HG02938 (cell line): Measurements from ENCODE around the gene ERVK3-1.
A peak's percentile ranks its signal among the peaks of the same experiment; 100 is the strongest.
"Not testable (repeated sequence)": the region's sequence is repeated elsewhere in the genome, so short reads cannot be mapped to it uniquely, and the experiment has no call there.

Experiments
- ATAC-seq: cut with Tn5 transposase; IDR thresholded peaks from one replicate; pipeline ENCODE4 v1.9.1; 2021; ENCODE audit warnings: mild to moderate bottlenecking, moderate library complexity; ENCODE audit not compliant: unreplicated experiment

Gene ERVK3-1, protein sequence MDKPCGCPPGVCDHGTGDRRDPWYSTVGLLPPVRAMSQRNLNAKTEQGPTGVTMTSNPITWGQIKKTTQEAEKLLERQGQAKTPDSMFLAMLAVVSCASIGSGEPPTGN

GRCh38 chr19:58305065-58305931 is at the start of gene ERVK3-1:
Gene ERVK3-1 (plus strand): TSS chr19:58305377. CDS start chr19:58312169, 6,792 bp downstream.
- peak; percentile 97 for ATAC-seq

DNA sequence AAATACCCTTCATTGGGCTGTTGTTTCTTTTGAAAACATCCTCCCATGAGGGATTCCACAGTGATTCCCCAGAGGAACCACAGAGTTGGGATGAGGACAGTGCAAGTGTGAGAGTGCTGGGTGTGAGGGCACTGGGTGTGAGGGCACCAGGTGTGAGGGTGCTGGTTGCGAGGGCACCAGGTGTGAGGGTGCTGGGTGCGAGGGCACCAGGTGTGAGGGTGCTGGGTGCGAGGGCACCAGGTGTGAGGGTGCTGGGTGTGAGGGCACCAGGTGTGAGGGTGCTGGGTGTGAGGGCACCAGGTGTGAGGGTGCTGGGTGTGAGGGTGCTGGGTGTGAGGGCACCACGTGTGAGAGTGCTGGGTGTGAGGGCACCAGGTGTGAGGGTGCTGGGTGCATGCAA is 46.9 kb upstream of the ERVK3-1 start:
- ATAC-seq, result not testable (repeated sequence)

DNA sequence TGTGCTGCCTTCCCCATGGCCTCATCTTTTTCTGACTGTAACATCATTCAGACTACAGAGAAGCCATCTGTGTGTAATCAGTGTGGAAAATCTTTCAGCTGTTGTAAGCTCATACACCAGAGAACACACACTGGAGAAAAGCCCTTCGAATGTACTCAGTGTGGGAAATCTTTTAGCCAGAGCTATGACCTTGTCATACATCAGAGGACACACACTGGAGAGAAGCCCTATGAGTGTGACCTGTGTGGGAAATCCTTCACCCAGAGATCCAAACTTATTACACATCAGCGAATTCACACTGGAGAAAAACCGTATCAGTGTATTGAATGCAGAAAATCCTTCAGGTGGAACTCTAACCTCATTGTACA is 43.6 kb upstream of the ERVK3-1 start:
- ATAC-seq, result no peak

- ATAC-seq, result no peak
Observed at GRCh38 chr19:58261968-58262921, 42.9 kb upstream of the ERVK3-1 start.

GRCh38 chr19:58262922-58263296 is 42.3 kb upstream of the ERVK3-1 start:
- no peak for ATAC-seq

DNA sequence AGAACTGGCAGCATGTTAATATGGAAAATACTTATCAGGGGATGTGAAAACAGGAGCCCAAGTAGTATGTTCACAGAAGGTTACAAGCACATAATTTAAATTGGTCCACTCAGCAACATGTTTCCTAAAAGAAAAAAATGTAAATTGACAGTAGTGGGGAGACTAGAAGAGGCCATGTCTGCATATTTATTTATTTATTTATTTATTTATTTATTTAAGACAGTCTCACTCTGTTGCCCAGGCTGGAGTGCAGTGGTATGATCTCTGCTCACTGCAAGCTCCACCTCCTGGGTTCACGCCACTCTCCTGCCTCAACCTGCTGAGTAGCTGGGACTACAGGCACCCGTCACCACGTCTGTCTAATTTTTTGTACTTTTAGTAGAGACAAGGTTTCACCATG is 40.1 kb upstream of the ERVK3-1 start:
- ATAC-seq, result no peak

- no peak for ATAC-seq
Observed at GRCh38 chr19:58268344-58268743, 36.8 kb upstream of the ERVK3-1 start.

GRCh38 chr19:58274771-58275201 is 30.4 kb upstream of the ERVK3-1 start:
- ATAC-seq, result no peak

GRCh38 chr19:58275564-58275963 is 29.6 kb upstream of the ERVK3-1 start:
- ATAC-seq, result no peak

GRCh38 chr19:58277197-58277596 is 28.0 kb upstream of the ERVK3-1 start:
- ATAC-seq, result no peak

- ATAC-seq, result no peak
Observed at GRCh38 chr19:58277748-58278540, 27.2 kb upstream of the ERVK3-1 start.

DNA sequence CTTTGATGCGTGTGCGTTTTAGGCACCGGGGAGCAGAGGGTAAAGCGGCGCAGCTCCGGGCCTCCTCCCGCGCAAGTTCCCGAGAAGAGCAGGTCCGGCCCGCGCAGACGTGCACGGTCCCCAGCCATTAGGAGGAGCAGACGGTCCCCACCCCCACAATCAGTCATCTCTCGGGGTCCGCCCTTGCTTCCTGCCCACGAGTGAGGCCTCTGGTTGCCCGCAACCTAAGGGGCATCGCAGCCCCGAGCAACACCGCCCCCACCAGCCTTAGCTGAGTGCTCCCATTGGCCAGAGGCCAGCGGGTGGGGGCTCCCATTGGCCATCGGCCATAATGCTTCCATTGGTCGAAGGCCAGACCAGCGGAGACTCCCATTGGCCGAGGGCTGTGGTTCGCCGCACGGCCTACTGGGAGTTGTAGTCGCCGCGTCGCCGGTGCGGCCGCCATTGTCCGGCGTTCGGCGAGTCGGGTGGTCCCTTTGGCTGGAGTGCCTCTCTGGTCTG is 26.6 kb upstream of the ERVK3-1 start, which contains the start of gene ZNF8:
ZNF8 (plus strand) TSS at position 415 of the 501 bp plus-strand sequence. CDS start 127 bp downstream, outside the sequence.
- peak; percentile 95 for ATAC-seq

DNA sequence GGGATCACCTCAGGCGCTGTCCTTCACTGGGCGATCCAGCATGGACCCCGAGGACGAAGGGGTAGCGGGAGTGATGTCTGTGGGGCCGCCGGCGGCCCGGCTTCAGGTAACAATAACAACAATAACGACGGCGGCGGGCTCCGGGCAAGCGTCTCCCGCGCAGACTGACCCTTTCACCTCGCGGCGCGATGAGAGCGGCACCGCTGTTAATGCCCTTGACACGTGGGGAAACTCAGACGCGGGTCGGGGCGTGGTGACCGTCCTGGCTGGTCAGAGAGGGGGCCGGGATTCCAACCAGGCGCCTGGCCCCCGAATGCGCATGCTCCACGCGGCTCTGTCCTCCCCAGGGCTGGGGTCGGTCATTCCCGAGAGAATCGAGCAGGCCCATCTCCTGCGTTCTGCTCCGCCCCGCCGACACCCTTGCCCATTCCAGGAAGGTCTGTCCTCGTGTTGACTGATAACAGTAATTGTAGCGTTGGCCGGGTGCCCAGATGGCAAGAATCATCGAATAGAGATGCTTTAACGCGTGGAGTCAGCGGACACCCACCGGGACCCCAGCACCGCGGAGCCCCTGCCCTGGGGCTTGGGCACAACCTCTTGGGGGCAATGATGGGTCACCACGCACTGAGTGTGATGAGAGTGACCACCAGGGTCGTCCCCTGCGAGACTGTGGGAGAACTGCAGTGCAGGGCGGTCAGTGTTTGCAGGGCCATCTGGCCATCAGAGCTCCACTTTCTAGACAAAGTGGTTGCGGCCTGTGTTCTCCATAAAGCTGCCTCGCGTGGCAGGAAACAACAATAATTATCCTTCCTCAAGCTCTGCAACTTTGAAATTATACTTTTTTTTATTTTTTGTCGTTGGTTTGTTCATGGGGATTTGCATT is 25.9 kb upstream of the ERVK3-1 start:
- peak; percentile 10 for ATAC-seq

DNA sequence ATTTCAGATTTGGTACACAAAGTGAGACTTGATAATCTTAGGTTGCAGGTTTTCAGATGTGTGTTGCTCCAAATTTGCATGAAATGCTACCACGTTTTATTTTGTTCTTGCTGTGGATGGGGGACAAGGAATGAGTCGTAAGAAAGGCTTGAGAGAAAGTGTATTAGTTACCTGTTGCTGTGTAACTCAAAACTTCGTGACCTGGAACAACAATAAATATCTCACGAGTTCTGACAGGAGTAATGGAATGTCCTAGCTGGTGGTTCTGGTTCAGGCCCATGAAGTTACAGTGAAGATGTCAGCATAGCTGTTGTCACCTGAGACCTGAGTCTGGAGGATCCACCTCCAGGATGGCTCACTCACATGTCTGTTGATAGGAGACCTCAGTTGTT is 25.3 kb upstream of the ERVK3-1 start:
- no peak for ATAC-seq

- no peak for ATAC-seq
Observed at GRCh38 chr19:58284199-58284598, 21.0 kb upstream of the ERVK3-1 start.

DNA sequence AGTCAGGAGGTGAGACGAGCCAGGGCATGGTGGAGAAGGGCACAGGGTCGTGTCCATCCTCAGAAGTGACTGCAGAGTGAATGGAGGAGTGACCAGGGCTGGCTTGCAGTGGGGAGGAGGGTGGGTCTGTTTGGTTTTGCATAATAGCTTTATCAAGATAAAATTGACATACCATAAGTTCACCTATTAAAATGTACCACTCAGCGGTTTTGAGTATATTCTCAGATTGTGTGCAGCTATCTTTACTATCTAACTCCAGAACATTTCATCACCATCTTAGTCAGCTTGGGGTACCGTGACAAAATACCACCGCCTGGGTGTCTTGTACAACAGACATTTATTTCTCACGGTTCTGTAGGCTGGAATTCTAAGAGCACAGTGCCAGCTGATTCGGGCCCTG is 13.2 kb upstream of the ERVK3-1 start:
- no peak for ATAC-seq

DNA sequence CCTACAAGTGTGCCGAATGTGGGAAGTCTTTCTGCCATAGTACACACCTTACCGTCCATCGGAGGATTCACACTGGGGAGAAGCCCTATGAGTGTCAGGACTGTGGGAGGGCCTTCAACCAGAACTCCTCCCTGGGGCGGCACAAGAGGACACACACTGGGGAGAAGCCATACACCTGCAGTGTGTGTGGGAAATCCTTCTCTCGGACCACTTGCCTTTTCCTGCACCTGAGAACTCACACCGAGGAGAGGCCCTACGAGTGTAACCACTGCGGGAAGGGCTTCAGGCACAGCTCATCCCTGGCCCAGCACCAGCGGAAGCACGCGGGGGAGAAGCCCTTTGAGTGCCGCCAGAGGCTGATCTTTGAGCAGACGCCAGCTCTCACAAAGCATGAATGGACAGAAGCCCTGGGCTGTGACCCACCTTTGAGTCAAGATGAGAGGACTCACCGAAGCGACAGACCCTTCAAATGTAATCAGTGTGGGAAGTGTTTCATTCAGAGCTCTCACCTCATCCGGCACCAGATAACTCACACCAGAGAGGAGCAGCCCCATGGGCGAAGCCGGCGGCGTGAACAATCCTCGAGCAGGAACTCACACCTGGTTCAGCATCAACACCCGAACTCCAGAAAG is 10.3 kb upstream of the ERVK3-1 start:
- ATAC-seq, result no peak

GRCh38 chr19:58296104-58296503 is 9.1 kb upstream of the ERVK3-1 start:
- no peak for ATAC-seq

GRCh38 chr19:58300620-58301019 is 4.6 kb upstream of the ERVK3-1 start:
- ATAC-seq, result no peak
